Erythroblast (primary cell): Measurements from ENCODE around the gene CMIP.

Experiments
- GATA1 ChIP-seq: IDR thresholded peaks from 2 replicates; pipeline ENCODE4 v1.6.1; 2011; ENCODE audit warnings: low read depth, mild to moderate bottlenecking, control low read depth, low read length, moderate library complexity
- POLR2A ChIP-seq: IDR thresholded peaks from 2 replicates; pipeline ENCODE4 v1.6.1; 2011; ENCODE audit warnings: mild to moderate bottlenecking, low read length

- TF ChIP-seq POLR2A (no peak), GATA1 (no peak)
Observed at GRCh38 chr16:81542609-81543570, 98.3 kb downstream of the CMIP start.
